ENCODE data around the gene DEXI. TPM values are rescaled to one million over a fixed set of nuclear protein-coding genes. Genes with fewer than 3 reads are reported as not detected.

Gene DEXI
- total RNA-seq, 2 experiments from 2014 or later = 24.8 to 25.3 TPM

- H3K4me3 Mint-ChIP-seq = peak overlapping the region; percentile 97
- TF ChIP-seq CTCF (IDR thresholded peaks at IDR 0.05) = no peak
- no peak for ATAC-seq
- no peak for DNase-seq
- H3K27ac Mint-ChIP-seq = peak overlapping the region; percentile 35
- H3K27me3 Mint-ChIP-seq = no peaks in the 10 kb centered on the region
- intact Hi-C loops (cut with micrococcal nuclease) = no loop called here
- peaks cover 45% of the 10 kb centered on the region for H3K36me3 Mint-ChIP-seq (ENCODE audit: low read depth)
- H3K4me1 Mint-ChIP-seq (ENCODE audit: low read depth) = peaks cover 71% of the 10 kb centered on the region
- no peaks in the 10 kb centered on the region for H3K9me3 Mint-ChIP-seq
- ChIA-PET POLR2A (interaction anchor here (1.0 kb wide), 1 partner anchor 9 kb away, joined by 4 read pairs; no protein-coding TSS in a partner anchor), CTCF (interaction anchor here (0.9 to 6.8 kb wide), 4 partner anchors 9 to 21 kb away, joined by 3 to 40 read pairs (median 3); no protein-coding TSS in a partner anchor)
These were observed 2.5 kb downstream of the DEXI start for GRCh38 chr16:10939649-10940234.

DNA sequence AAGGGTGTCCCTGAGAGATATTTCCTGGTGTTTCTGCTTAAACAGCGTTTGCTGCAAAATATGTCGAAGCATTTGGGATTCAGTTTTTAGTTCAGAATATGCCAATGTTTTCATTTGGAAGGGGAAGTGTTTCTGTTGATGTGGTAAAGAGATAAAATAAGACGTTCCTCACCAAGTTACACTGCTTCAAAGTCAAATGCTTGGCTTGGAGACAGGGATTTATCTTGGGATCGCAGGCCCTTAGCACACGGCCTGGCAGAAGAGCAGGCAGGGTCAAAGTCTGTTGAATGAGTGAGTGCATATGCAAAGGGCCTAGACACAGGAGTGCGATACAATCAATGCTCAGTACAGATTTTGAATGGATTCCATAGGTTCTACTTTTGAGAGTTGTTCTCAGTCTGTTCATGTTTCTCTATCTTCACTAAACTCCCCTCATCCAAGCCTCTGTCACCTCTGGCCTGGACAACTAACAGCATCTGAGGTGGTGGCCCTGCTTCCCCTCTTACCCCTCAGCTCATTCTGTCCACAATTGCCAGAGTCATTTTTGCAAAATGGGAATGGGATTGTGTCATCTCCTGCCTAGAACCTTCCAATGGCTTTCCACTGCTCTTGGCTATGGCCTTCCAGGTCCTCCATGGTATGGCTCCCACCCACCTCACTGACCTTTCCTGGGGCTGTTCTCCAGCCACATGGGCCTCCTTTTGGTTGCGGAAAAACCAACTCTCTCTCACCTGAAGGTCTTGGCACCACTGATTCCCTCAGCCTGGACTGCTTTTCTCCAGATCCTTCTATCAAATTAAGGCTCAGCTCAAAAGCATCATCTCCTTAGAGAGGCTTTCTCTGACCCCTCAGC lies 3.2 kb downstream of the DEXI start:
- TF ChIP-seq CTCF (IDR thresholded peaks at IDR 0.05) = no peak
- DNase-seq (no peak), ATAC-seq (no peak)
- no peaks in the 10 kb centered on the region for H3K9me3 Mint-ChIP-seq
- ChIA-PET POLR2A (interaction anchor here (1.0 kb wide), 1 partner anchor 8 kb away, joined by 4 read pairs; no protein-coding TSS in a partner anchor), CTCF (interaction anchor here (1.7 to 6.8 kb wide), 2 partner anchors 11 to 20 kb away, joined by 3 to 40 read pairs; no protein-coding TSS in a partner anchor)
- H3K27me3 Mint-ChIP-seq = no peaks in the 10 kb centered on the region
- peaks cover 70% of the 10 kb centered on the region for H3K4me1 Mint-ChIP-seq (ENCODE audit: low read depth)
- peaks cover 45% of the 10 kb centered on the region for H3K36me3 Mint-ChIP-seq (ENCODE audit: low read depth)
- intact Hi-C loops (cut with micrococcal nuclease) = no loop called here
- peak overlapping the region; percentile 37 for H3K27ac Mint-ChIP-seq
- peak overlapping the region; percentile 97 for H3K4me3 Mint-ChIP-seq

DNA sequence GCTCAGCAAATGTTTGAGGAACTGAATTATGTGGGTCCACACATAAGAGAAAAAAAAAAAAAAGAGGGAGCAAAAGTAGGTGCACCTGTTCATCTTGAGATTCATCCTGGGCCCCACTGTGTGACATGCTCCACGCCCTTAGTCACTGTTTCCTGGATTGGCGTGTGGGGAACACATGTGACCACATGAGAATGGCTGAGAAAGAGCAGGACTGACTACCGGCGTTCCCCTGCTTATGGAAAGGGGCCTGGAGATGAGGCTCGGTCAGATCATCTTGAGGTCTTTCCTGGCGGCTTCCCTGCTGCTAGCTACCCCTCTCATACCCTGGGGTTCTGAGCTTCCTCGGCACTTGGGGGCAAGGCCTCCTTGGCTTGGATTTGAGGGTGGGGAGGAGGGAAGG lies 3.9 kb downstream of the DEXI start:
- DNase-seq = peak; percentile 63
- Mint-ChIP-seq H3K27ac (peak overlapping the region; percentile 37), H3K4me1 (ENCODE audit: low read depth) (peaks cover 69% of the 10 kb centered on the region), H3K27me3 (no peaks in the 10 kb centered on the region), H3K9me3 (no peaks in the 10 kb centered on the region), H3K36me3 (ENCODE audit: low read depth) (peaks cover 49% of the 10 kb centered on the region), H3K4me3 (peak overlapping the region; percentile 97)
- intact Hi-C loops (cut with micrococcal nuclease) = no loop called here
- TF ChIP-seq CTCF (IDR thresholded peaks at IDR 0.05) = no peak
- ChIA-PET CTCF (interaction anchor here (6.8 kb wide), 1 partner anchor 20 kb away, joined by 40 read pairs; no protein-coding TSS in a partner anchor), POLR2A (interaction anchor here (0.7 kb wide), 1 partner anchor 1143 kb away, joined by 5 read pairs; no protein-coding TSS in a partner anchor)
- no peak for ATAC-seq

- Mint-ChIP-seq H3K4me3 (peak overlapping the region; percentile 97), H3K27me3 (no peaks in the 10 kb centered on the region), H3K4me1 (ENCODE audit: low read depth) (peaks cover 70% of the 10 kb centered on the region), H3K9me3 (no peaks in the 10 kb centered on the region), H3K27ac (no peak overlapping the region), H3K36me3 (ENCODE audit: low read depth) (peaks cover 50% of the 10 kb centered on the region)
- POLR2A ChIA-PET = interaction anchor here (0.7 to 1.0 kb wide), 3 partner anchors 11 to 1144 kb away, joined by 3 to 5 read pairs (median 3); no protein-coding TSS in a partner anchor
- DNase-seq (no peak), ATAC-seq (no peak)
- no peak for TF ChIP-seq CTCF (IDR thresholded peaks at IDR 0.05)
- CTCF ChIA-PET = interaction anchor here (0.9 to 6.8 kb wide), 6 partner anchors 16 to 200 kb away, joined by 3 to 40 read pairs (median 3); no protein-coding TSS in a partner anchor
- intact Hi-C loops (cut with micrococcal nuclease) = no loop called here
These were observed 5.0 kb downstream of the DEXI start for GRCh38 chr16:10937068-10937859.

Measured in activated CD8-positive, alpha-beta T cell treated with anti-CD3 and anti-CD28 coated beads for 36 hours (primary cell).